ENCODE measurements around the gene SNTG2.
"Not testable (repeated sequence)": the region's sequence is repeated elsewhere in the genome, so short reads cannot be mapped to it uniquely, and the experiment has no call there.

SNTG2 gene

GRCh38 chr2:1381644-1382043 is 431.0 kb downstream of the SNTG2 start:
- H3K27ac ChIP-seq, result no peak overlapping the region
- no peak overlapping the region for H3K4me3 ChIP-seq (ENCODE audit: low read depth, low read length)
- no peaks in the 10 kb centered on the region for H3K27me3 ChIP-seq (ENCODE audit: insufficient read depth, low read depth, severe bottlenecking)
- no peaks in the 10 kb centered on the region for H3K36me3 ChIP-seq
- no peak for TF ChIP-seq CTCF (IDR thresholded peaks at IDR 0.05; ENCODE audit: low read depth, low read length)
- peaks cover 5% of the 10 kb centered on the region for H3K9me3 ChIP-seq (ENCODE audit: severe bottlenecking)
- DNase-seq, result no peak

GRCh38 chr2:1387954-1388725 is 437.5 kb downstream of the SNTG2 start:
- not testable (repeated sequence) for H3K9me3 ChIP-seq (ENCODE audit: severe bottlenecking); H3K4me3 ChIP-seq (ENCODE audit: low read depth, low read length); H3K36me3 ChIP-seq; H3K27me3 ChIP-seq (ENCODE audit: insufficient read depth, low read depth, severe bottlenecking)
- peak; percentile 43 for DNase-seq
- peak overlapping the region; percentile 37; the same call in 1 of the 2 replicates for H3K27ac ChIP-seq

DNA sequence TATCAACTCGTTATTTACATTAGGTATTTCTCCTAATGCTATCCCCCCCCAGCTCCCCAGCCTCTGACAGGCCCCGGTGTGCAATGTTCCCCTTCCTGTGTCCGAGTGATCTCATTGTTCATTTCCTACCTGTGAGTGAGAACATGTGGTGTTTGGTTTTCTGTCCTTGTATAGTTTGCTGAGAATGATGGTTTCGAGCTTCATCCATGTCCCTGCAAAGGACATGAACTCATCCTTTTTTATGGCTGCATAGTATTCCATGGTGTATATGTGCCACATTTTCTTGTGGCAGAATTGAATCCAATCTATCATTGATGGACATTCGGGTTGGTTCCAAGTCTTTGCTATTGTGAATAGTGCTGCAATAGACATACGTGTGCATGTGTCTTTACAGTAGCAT is 439.5 kb downstream of the SNTG2 start:
- H3K27me3 ChIP-seq (ENCODE audit: insufficient read depth, low read depth, severe bottlenecking); H3K27ac ChIP-seq; H3K9me3 ChIP-seq (ENCODE audit: severe bottlenecking); H3K4me3 ChIP-seq (ENCODE audit: low read depth, low read length); H3K36me3 ChIP-seq; DNase-seq: not testable (repeated sequence)

DNA sequence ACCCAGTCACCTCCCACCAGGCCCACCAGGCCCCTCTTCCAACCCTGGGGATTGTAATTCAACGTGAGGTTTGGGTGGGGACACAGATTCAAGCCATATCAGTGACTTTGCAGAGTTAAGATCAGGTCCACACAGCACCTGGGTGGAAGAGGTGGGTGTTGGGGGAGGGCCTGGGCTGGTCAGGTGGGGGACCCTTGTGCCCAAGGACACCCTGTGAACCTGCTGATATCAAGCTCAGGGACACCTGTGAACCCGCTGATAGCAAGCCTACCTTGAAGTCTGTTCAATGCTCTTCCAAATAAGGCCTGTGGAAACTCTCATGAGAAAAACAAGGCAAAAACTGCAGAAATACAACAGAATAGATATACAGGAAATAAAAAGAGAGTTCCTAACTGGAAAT is 442.7 kb downstream of the SNTG2 start:
- H3K27ac ChIP-seq, result no peak overlapping the region
- no peaks in the 10 kb centered on the region for H3K36me3 ChIP-seq
- H3K9me3 ChIP-seq (ENCODE audit: severe bottlenecking), result peaks cover 4% of the 10 kb centered on the region
- H3K27me3 ChIP-seq (ENCODE audit: insufficient read depth, low read depth, severe bottlenecking), result no peaks in the 10 kb centered on the region
- TF ChIP-seq CTCF (IDR thresholded peaks at IDR 0.05; ENCODE audit: low read depth, low read length), result no peak
- H3K4me3 ChIP-seq (ENCODE audit: low read depth, low read length), result no peak overlapping the region
- no peak for DNase-seq

GRCh38 chr2:1394709-1395408 is 444.2 kb downstream of the SNTG2 start:
- Histone ChIP-seq H3K9me3 (ENCODE audit: severe bottlenecking) (peaks cover 4% of the 10 kb centered on the region), H3K36me3 (no peaks in the 10 kb centered on the region), H3K27ac (no peak overlapping the region), H3K27me3 (ENCODE audit: insufficient read depth, low read depth, severe bottlenecking) (no peaks in the 10 kb centered on the region), H3K4me3 (ENCODE audit: low read depth, low read length) (no peak overlapping the region)
- DNase-seq, result no peak
- TF ChIP-seq CTCF (IDR thresholded peaks at IDR 0.05; ENCODE audit: low read depth, low read length), result no peak

GRCh38 chr2:1397350-1397749 is 446.7 kb downstream of the SNTG2 start:
- Histone ChIP-seq H3K27ac (no peak overlapping the region), H3K27me3 (ENCODE audit: insufficient read depth, low read depth, severe bottlenecking) (no peaks in the 10 kb centered on the region), H3K4me3 (ENCODE audit: low read depth, low read length) (no peak overlapping the region), H3K36me3 (no peaks in the 10 kb centered on the region), H3K9me3 (ENCODE audit: severe bottlenecking) (no peaks in the 10 kb centered on the region)
- peak; percentile 3 for DNase-seq
- no peak for TF ChIP-seq CTCF (IDR thresholded peaks at IDR 0.05; ENCODE audit: low read depth, low read length)

Data from WERI-Rb-1 (cell line).